ENCODE results near the gene TCF12.

TCF12 gene

DNA sequence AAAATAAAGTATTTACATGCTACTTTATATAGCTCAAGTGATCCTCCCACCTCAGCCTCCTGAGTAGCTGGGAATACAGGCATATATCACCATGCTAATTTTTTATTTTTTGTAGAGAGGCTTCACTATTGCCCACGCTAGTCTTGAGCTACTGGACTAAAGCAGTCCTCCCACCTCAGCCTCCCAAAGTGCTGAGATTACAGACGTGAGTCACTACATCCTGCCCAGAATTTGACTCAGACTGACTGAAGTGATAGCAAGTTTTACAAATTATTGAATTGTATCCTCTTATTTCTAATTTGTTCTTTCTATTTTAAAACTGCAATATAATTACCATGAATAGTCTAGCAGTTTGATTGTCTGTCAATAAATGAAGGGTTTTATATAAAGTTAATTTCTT, 247.5 kb downstream of the TCF12 start:
- no peak for DNase-seq (ENCODE audit: low read depth)
- in situ Hi-C loops (cut with HindIII; ENCODE audit: low sequenced_read_pairs), result no loop called here
- H3K4me3 ChIP-seq (ENCODE audit: low read depth, low read length), result no peak overlapping the region
- TF ChIP-seq, protein P1, sequence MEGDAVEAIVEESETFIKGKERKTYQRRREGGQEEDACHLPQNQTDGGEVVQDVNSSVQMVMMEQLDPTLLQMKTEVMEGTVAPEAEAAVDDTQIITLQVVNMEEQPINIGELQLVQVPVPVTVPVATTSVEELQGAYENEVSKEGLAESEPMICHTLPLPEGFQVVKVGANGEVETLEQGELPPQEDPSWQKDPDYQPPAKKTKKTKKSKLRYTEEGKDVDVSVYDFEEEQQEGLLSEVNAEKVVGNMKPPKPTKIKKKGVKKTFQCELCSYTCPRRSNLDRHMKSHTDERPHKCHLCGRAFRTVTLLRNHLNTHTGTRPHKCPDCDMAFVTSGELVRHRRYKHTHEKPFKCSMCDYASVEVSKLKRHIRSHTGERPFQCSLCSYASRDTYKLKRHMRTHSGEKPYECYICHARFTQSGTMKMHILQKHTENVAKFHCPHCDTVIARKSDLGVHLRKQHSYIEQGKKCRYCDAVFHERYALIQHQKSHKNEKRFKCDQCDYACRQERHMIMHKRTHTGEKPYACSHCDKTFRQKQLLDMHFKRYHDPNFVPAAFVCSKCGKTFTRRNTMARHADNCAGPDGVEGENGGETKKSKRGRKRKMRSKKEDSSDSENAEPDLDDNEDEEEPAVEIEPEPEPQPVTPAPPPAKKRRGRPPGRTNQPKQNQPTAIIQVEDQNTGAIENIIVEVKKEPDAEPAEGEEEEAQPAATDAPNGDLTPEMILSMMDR (IDR thresholded peaks at IDR 0.05; ENCODE audit: low read depth, low read length, missing control alignments), result no peak

DNA sequence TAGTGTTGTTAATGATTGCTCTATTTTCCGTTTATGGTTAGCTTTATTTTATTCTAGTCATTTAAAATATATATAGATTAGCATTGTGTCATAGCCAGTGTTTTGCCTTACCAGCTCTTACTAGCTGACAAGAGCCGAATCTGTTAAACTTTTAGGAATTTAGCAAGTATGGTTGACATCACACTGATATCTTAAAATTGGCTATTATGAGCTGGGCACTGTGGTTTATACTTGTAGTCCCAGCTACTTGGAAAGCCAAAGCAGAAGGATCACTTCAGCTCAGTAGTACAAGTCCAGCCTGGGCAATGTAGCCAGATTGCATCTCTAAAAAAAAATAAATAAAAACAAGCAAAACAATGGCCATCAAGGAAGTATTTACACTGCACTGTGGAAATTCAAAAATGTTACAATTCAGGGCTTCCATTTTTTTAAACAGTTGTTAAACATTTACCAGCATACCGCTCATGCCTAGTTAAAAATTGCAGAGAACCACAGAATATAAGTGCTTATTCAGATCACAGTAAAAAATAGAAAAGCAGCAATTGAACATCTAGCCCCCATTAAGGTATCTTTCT, 249.5 kb downstream of the TCF12 start:
- in situ Hi-C loops (cut with HindIII; ENCODE audit: low sequenced_read_pairs), result no loop called here
- TF ChIP-seq, protein P1 (IDR thresholded peaks at IDR 0.05; ENCODE audit: low read depth, low read length, missing control alignments), result no peak
- no peak overlapping the region for H3K4me3 ChIP-seq (ENCODE audit: low read depth, low read length)
- no peak for DNase-seq (ENCODE audit: low read depth)

- in situ Hi-C loops (cut with HindIII; ENCODE audit: low sequenced_read_pairs), result no loop called here
- H3K4me3 ChIP-seq (ENCODE audit: low read depth, low read length), result no peak overlapping the region
- TF ChIP-seq, protein P1 (IDR thresholded peaks at IDR 0.05; ENCODE audit: low read depth, low read length, missing control alignments), result no peak
- DNase-seq (ENCODE audit: low read depth), result no peak
Observed at GRCh38 chr15:57169643-57170042, 251.2 kb downstream of the TCF12 start.

GRCh38 chr15:57171426-57171825, 253.0 kb downstream of the TCF12 start:
- in situ Hi-C loops (cut with HindIII; ENCODE audit: low sequenced_read_pairs), result no loop called here
- no peak overlapping the region for H3K4me3 ChIP-seq (ENCODE audit: low read depth, low read length)
- TF ChIP-seq, protein P1 (IDR thresholded peaks at IDR 0.05; ENCODE audit: low read depth, low read length, missing control alignments), result no peak
- DNase-seq (ENCODE audit: low read depth), result no peak

- TF ChIP-seq, protein P1 (IDR thresholded peaks at IDR 0.05; ENCODE audit: low read depth, low read length, missing control alignments), result no peak
- in situ Hi-C loops (cut with HindIII; ENCODE audit: low sequenced_read_pairs), result no loop called here
- no peak for DNase-seq (ENCODE audit: low read depth)
- no peak overlapping the region for H3K4me3 ChIP-seq (ENCODE audit: low read depth, low read length)
Observed at GRCh38 chr15:57172925-57173324, 254.5 kb downstream of the TCF12 start.

GRCh38 chr15:57183041-57183440, 264.6 kb downstream of the TCF12 start:
- TF ChIP-seq, protein P1 (IDR thresholded peaks at IDR 0.05; ENCODE audit: low read depth, low read length, missing control alignments), result no peak
- H3K4me3 ChIP-seq (ENCODE audit: low read depth, low read length), result no peak overlapping the region
- peak; percentile 3 for DNase-seq (ENCODE audit: low read depth)
- in situ Hi-C loops (cut with HindIII; ENCODE audit: low sequenced_read_pairs), result no loop called here

Data from astrocyte of the cerebellum (primary cell).